CD4-positive, CD25-positive, alpha-beta regulatory T cell (primary cell): ENCODE results near the gene ZNF516. TPM values are rescaled to one million over a fixed set of nuclear protein-coding genes. Genes with fewer than 3 reads are reported as not detected.
A peak's percentile ranks its signal among the peaks of the same experiment; 100 is the strongest.

ENCODE experiments used
- ATAC-seq, 2 donors: fragments of 150-1000 bp; cut with Tn5 transposase; one replicate each; pipeline ENCODE4 v1.10.0; 2021; ENCODE audit warnings: low read depth in 2 of 2, moderate number of reproducible peaks in 2 of 2, moderate library complexity in 1 of 2
- DNase-seq, 3 donors: peaks; one replicate each; pipeline versions ENCODE4 v3.0.0 to v3.0.0-alpha.2; 2012 to 2022; ENCODE audit warnings: mixed read lengths in 1 of 3
- H3K27ac ChIP-seq: one replicate; pipeline ENCODE4 v1.7.0; 2013; ENCODE audit warnings: mild to moderate bottlenecking, low read length; ENCODE audit not compliant: insufficient read depth, poor library complexity, severe bottlenecking
- H3K27me3 ChIP-seq: one replicate; pipeline ENCODE4 v1.7.0; 2013; ENCODE audit warnings: low read length; ENCODE audit not compliant: control insufficient read depth, insufficient read depth
- H3K36me3 ChIP-seq: one replicate; pipeline ENCODE4 v1.7.0; 2013; ENCODE audit warnings: mild to moderate bottlenecking, low read length, moderate library complexity; ENCODE audit not compliant: control insufficient read depth, insufficient read depth
- H3K4me1 ChIP-seq: 2 replicates; pipeline ENCODE4 v1.7.0; 2013; ENCODE audit warnings: mild to moderate bottlenecking, low read length; ENCODE audit not compliant: insufficient read depth, control insufficient read depth, poor library complexity, severe bottlenecking
- H3K4me3 ChIP-seq: one replicate; pipeline ENCODE4 v1.7.0; 2013; ENCODE audit warnings: low read depth, mild to moderate bottlenecking, low read length, moderate library complexity
- H3K9me3 ChIP-seq, 2 experiments: 1 replicate in 1 of 2; 2 replicates in 1 of 2; pipeline ENCODE4 v1.7.0; 2013; ENCODE audit warnings: low read length in 2 of 2, mild to moderate bottlenecking in 1 of 2, moderate library complexity in 1 of 2; ENCODE audit not compliant: control insufficient read depth in 2 of 2
- H3K27ac Mint-ChIP-seq, 3 donors: one replicate each; pipeline ENCODE4 v1.8.0; 2020 to 2022; ENCODE audit warnings: mild to moderate bottlenecking in 3 of 3, mixed read lengths in 3 of 3, moderate library complexity in 2 of 3
- H3K27me3 Mint-ChIP-seq: one replicate; pipeline ENCODE4 v1.8.0; 2022; ENCODE audit warnings: mild to moderate bottlenecking, mixed read lengths
- H3K36me3 Mint-ChIP-seq: one replicate; pipeline ENCODE4 v1.8.0; 2020; ENCODE audit warnings: mixed read lengths
- H3K4me1 Mint-ChIP-seq, 4 donors: one replicate each; pipeline ENCODE4 v1.8.0; 2020 to 2022; ENCODE audit warnings: mixed read lengths in 4 of 4, mild to moderate bottlenecking in 1 of 4
- H3K4me3 Mint-ChIP-seq, 4 donors: one replicate each; pipeline ENCODE4 v1.8.0; 2020 to 2022; ENCODE audit warnings: mild to moderate bottlenecking in 4 of 4, mixed read lengths in 4 of 4, moderate library complexity in 3 of 4
- H3K9me3 Mint-ChIP-seq, 7 donors: one replicate each; pipeline ENCODE4 v1.8.0; 2020 to 2022; ENCODE audit warnings: mixed read lengths in 7 of 7, mild to moderate bottlenecking in 3 of 7, moderate library complexity in 2 of 7
- polyA plus RNA-seq, 4 donors: library from polyadenylated mRNA; unstranded; fragments of 300-500 nt; fragmentation: Illumina TruSeq; gene quantifications; one replicate each; pipeline ENCODE4 v1.2.3, GENCODE V29; 2021
- total RNA-seq: library from RNA; stranded (reverse); gene quantifications from one replicate; pipeline ENCODE4 v1.2.3, GENCODE V29; 2022

Gene ZNF516
- total and polyA plus RNA-seq, 5 donors from 2014 or later = 0.26 to 9.9 (median 0.57) TPM; not detected in 1

GRCh38 chr18:76362676-76363075, 132.4 kb downstream of the ZNF516 start:
- Histone ChIP-seq H3K36me3 (no peaks in the 10 kb centered on the region), H3K4me3 (no peak overlapping the region), H3K27me3 (no peaks in the 10 kb centered on the region), H3K27ac (no peak overlapping the region), H3K4me1 (no peaks in the 10 kb centered on the region), H3K9me3 (no peaks in the 10 kb centered on the region)
- ATAC-seq = no peak
- Mint-ChIP-seq H3K27ac (no peak overlapping the region), H3K27me3 (no peaks in the 10 kb centered on the region), H3K36me3 (no peaks in the 10 kb centered on the region), H3K4me3 (no peak overlapping the region), H3K9me3 (no peaks in the 10 kb centered on the region), H3K4me1 (no peaks in the 10 kb centered on the region)
- no peak for DNase-seq

GRCh38 chr18:76361219-76361618, 133.8 kb downstream of the ZNF516 start:
- Histone ChIP-seq H3K36me3 (no peaks in the 10 kb centered on the region), H3K4me1 (no peaks in the 10 kb centered on the region), H3K9me3 (no peaks in the 10 kb centered on the region), H3K4me3 (no peak overlapping the region), H3K27me3 (no peaks in the 10 kb centered on the region), H3K27ac (no peak overlapping the region)
- H3K4me3 Mint-ChIP-seq = no peak overlapping the region
- H3K27ac Mint-ChIP-seq = no peak overlapping the region
- H3K4me1 Mint-ChIP-seq = no peaks in the 10 kb centered on the region
- ATAC-seq (no peak), DNase-seq (no peak)
- no peaks in the 10 kb centered on the region for H3K27me3 Mint-ChIP-seq
- no peaks in the 10 kb centered on the region for H3K36me3 Mint-ChIP-seq
- H3K9me3 Mint-ChIP-seq = no peaks in the 10 kb centered on the region

- Mint-ChIP-seq H3K36me3 (no peaks in the 10 kb centered on the region), H3K27me3 (no peaks in the 10 kb centered on the region), H3K27ac (no peak overlapping the region), H3K4me3 (no peak overlapping the region), H3K9me3 (no peaks in the 10 kb centered on the region), H3K4me1 (no peaks in the 10 kb centered on the region)
- no peak overlapping the region for H3K4me3 ChIP-seq
- H3K27me3 ChIP-seq = no peaks in the 10 kb centered on the region
- H3K27ac ChIP-seq = no peak overlapping the region
- no peaks in the 10 kb centered on the region for H3K9me3 ChIP-seq
- ATAC-seq = no peak
- H3K4me1 ChIP-seq = no peaks in the 10 kb centered on the region
- DNase-seq = no peak
- no peaks in the 10 kb centered on the region for H3K36me3 ChIP-seq
Measured at GRCh38 chr18:76359909-76360308, 135.1 kb downstream of the ZNF516 start.

GRCh38 chr18:76358774-76359173, 136.3 kb downstream of the ZNF516 start:
- H3K27ac Mint-ChIP-seq = no peak overlapping the region
- H3K36me3 Mint-ChIP-seq = no peaks in the 10 kb centered on the region
- Histone ChIP-seq H3K36me3 (no peaks in the 10 kb centered on the region), H3K27ac (no peak overlapping the region), H3K4me3 (no peak overlapping the region), H3K4me1 (no peaks in the 10 kb centered on the region), H3K27me3 (no peaks in the 10 kb centered on the region), H3K9me3 (no peaks in the 10 kb centered on the region)
- H3K27me3 Mint-ChIP-seq = no peaks in the 10 kb centered on the region
- no peaks in the 10 kb centered on the region for H3K4me1 Mint-ChIP-seq
- DNase-seq (no peak), ATAC-seq (no peak)
- H3K9me3 Mint-ChIP-seq = no peaks in the 10 kb centered on the region
- no peak overlapping the region for H3K4me3 Mint-ChIP-seq

- Mint-ChIP-seq H3K36me3 (no peaks in the 10 kb centered on the region), H3K27me3 (no peaks in the 10 kb centered on the region), H3K4me1 (no peaks in the 10 kb centered on the region), H3K9me3 (no peaks in the 10 kb centered on the region), H3K4me3 (no peak overlapping the region), H3K27ac (peak overlapping the region in 1 of 3 donors; percentile 34)
- Histone ChIP-seq H3K9me3 (no peaks in the 10 kb centered on the region), H3K27me3 (no peaks in the 10 kb centered on the region), H3K36me3 (no peaks in the 10 kb centered on the region), H3K4me3 (no peak overlapping the region), H3K4me1 (no peaks in the 10 kb centered on the region), H3K27ac (no peak overlapping the region)
- no peak for ATAC-seq
- no peak for DNase-seq
Measured at GRCh38 chr18:76357585-76358260, 137.3 kb downstream of the ZNF516 start.

- H3K36me3 Mint-ChIP-seq = no peaks in the 10 kb centered on the region
- H3K4me1 Mint-ChIP-seq = no peaks in the 10 kb centered on the region
- H3K4me3 Mint-ChIP-seq = no peak overlapping the region
- no peaks in the 10 kb centered on the region for H3K9me3 Mint-ChIP-seq
- Histone ChIP-seq H3K27ac (no peak overlapping the region), H3K9me3 (no peaks in the 10 kb centered on the region), H3K36me3 (no peaks in the 10 kb centered on the region), H3K4me3 (no peak overlapping the region), H3K27me3 (no peaks in the 10 kb centered on the region), H3K4me1 (no peaks in the 10 kb centered on the region)
- ATAC-seq (no peak), DNase-seq (no peak)
- H3K27me3 Mint-ChIP-seq = no peaks in the 10 kb centered on the region
- H3K27ac Mint-ChIP-seq = no peak overlapping the region
Measured at GRCh38 chr18:76357174-76357573, 137.9 kb downstream of the ZNF516 start.

- ATAC-seq (no peak), DNase-seq (no peak)
- Histone ChIP-seq H3K4me3 (no peak overlapping the region), H3K36me3 (no peaks in the 10 kb centered on the region), H3K27ac (no peak overlapping the region), H3K9me3 (no peaks in the 10 kb centered on the region), H3K27me3 (no peaks in the 10 kb centered on the region), H3K4me1 (no peaks in the 10 kb centered on the region)
- H3K27me3 Mint-ChIP-seq = no peaks in the 10 kb centered on the region
- H3K4me3 Mint-ChIP-seq = no peak overlapping the region
- no peak overlapping the region for H3K27ac Mint-ChIP-seq
- H3K36me3 Mint-ChIP-seq = no peaks in the 10 kb centered on the region
- no peaks in the 10 kb centered on the region for H3K4me1 Mint-ChIP-seq
- no peaks in the 10 kb centered on the region for H3K9me3 Mint-ChIP-seq
Measured at GRCh38 chr18:76356666-76357065, 138.4 kb downstream of the ZNF516 start.

- H3K36me3 ChIP-seq = no peaks in the 10 kb centered on the region
- no peak for ATAC-seq
- H3K27me3 ChIP-seq = no peaks in the 10 kb centered on the region
- Mint-ChIP-seq H3K4me1 (peaks cover 0 to under 1% (median 0%) of the 10 kb centered on the region in 4 donors), H3K27me3 (no peaks in the 10 kb centered on the region), H3K27ac (no peak overlapping the region), H3K36me3 (no peaks in the 10 kb centered on the region), H3K9me3 (no peaks in the 10 kb centered on the region), H3K4me3 (no peak overlapping the region)
- no peak overlapping the region for H3K27ac ChIP-seq
- H3K9me3 ChIP-seq = no peaks in the 10 kb centered on the region
- no peak for DNase-seq
- no peaks in the 10 kb centered on the region for H3K4me1 ChIP-seq
- no peak overlapping the region for H3K4me3 ChIP-seq
Measured at GRCh38 chr18:76354348-76354747, 140.7 kb downstream of the ZNF516 start.
